NCI-H1092 (cell line): ENCODE data around the gene MLST8.

Experiments used
- DNase-seq: peaks from one replicate; lab custom pipeline; 2025; lab: John Stamatoyannopoulos, UW

The MLST8 gene

DNA sequence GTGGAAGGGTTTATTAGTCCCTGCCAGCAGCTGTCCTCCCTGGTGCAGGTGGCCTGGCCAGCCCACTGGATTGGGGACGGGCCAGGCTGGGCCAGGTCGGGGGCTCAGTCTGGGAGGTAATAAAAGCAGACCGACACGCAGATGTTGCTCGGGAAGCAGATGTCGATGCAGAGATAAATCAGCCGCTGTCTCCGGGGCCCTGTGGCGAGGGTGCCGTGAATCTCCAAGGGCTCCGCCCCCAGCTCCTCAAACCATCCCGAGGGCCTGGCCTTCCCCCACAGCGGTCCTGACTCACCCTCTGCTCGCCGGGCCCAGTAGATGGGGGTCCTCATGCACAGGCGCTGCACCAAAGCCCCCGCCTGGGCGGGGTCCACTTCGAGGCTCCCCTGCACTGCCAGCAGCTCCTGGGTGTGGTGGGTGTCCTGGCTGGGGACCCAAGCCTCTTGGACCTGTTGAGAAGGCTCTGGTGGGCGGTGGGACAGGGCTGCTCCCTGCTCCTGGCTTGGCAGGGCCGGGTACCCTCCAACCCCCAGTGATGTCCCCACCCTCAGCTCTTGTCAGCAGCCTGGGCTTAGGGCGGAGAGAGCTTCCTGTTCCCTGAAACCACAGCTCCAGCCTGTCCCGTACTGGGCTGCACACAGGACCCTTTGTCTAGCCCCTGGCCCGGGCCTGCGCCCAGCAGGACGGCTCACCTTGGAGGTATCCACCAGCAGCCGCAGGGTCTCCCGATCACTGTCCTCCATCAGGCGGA lies 4.2 kb downstream of the MLST8 start:
- no peak for DNase-seq

DNA sequence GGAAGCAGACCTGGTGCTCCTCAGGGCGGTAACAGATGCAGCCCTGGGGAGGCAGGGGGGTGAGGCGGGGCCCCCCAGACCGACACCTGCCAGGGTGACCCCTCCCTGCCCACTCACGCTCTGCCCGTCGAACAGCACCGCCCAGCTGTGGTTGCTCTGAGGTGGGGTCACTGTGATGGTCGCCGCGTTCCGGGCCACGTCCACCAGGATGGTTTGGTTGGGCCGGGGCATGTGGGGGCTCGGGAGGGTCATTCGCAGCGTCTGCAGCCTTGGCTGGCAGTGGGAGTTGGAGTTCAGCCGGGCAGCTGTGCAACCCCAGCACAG lies 4.7 kb downstream of the MLST8 start:
- DNase-seq: no peak

DNA sequence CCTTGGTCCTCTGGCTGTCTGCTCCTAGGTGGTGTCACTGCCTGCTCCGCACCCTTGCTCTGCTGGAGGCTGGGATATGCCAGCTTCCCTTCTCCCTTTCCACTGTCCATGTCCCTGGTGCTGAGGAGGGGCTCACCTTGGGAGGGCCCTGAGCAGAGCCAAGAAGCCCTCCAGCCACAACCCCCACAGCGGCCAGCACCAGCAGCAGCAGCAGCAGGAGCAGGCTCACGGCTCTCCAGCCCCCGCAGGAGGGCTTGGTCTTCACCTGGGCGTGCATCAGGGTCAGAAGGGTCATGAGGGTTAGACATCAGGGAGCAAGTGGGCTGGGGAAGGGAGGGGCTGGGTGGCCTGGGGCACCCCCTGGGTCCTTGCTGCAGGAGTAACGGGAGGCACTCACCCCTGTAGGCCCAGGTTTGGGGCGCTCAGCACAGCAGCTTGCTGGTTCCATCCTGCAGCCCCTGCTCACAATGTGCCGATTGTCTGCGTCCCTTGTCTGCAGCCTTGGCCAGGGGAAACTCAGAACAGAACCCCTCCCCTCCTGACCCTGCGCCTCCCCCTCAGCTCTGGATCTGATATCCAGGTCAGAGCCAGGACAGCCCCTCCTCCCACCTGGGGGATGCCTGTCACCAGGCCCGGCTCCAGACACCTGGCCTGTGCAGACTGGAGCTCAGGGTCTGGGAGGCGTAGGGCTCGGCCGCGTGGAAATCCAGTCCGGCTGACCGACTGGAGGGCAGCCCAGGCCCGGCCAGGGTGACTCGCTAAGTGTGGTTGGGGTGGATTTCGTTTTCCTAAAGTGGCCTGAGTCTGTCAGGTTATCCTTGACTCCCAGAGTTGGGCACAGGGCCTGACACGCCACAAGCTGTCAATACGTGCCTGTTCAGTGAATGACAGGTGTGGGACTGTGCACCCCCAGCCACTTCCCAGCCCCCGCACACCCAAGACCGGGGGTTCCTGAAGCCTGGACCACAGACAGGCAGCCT lies 5.4 kb downstream of the MLST8 start, which contains the start of gene BRICD5:
Gene BRICD5, minus strand, starts transcription at position 478 of the 980 bp plus-strand sequence. Its CDS starts 30 bp downstream, at position 448.
- DNase-seq: no peak

DNA sequence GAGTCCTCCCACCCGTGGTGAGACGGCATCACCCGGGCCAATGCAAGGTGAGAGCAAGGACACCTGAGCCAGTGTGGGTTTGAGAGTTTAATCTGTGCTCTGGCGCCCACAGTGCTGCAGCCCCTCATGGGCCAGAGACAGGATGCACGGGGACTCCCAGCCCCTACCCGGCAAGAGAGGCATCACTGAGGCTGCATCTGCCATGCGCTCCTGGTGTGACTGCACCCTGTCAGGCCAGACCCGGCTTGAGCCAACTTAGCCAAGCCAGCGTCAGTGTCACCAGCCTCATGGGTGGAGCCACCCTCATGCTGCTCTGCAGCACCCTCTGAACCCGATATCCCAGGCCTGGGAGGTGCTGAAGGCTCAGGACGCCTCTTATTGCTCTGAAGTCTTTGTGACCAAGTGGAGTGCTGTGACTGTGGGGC lies 6.7 kb downstream of the MLST8 start:
- DNase-seq: no peak

DNA sequence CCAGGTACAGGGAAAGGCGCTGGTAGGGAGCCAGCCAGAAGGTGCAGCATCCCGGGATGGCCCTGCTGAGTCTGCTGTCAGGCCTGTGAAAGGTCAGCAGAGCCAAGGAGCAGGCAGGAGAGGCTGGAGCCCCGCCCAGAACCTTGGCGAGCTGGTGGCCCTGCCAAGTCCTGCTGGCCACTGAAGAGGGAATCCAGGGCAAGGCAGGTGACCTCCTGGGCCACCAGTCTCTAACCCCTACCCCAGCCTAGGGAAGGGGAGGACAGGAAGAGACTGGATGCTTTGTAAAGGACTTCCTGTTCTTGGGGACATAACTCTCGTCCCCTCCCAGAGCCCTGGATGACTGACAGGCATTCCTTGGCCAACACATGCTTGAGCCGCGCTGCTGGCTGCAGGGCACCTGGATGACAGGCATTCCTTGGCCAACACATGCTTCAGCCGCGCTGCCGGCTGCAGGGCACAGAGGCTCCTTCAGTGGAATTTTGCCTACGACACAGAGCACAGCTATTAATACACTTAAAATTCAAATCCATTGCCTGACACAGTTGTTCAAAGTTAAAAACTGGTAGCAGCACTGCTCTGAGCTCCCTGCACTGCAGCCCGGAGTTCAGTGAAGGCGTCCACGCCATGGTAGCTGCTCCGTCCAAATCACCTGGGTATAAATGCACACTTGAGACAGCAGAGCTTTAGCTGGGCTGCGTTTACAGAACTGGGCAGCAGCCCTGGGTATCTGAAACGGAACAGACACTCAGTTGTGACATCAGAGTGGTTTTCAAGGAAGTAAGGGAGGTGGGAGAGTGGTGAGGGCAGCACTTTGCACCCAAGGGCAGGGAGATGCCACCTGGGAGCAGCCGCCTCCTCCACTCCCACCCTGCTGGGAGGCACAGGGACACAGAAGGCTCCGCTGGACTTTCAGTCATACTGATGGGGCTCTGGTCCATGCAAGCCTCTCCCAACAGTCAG lies 7.4 kb downstream of the MLST8 start:
- DNase-seq: no peak

DNA sequence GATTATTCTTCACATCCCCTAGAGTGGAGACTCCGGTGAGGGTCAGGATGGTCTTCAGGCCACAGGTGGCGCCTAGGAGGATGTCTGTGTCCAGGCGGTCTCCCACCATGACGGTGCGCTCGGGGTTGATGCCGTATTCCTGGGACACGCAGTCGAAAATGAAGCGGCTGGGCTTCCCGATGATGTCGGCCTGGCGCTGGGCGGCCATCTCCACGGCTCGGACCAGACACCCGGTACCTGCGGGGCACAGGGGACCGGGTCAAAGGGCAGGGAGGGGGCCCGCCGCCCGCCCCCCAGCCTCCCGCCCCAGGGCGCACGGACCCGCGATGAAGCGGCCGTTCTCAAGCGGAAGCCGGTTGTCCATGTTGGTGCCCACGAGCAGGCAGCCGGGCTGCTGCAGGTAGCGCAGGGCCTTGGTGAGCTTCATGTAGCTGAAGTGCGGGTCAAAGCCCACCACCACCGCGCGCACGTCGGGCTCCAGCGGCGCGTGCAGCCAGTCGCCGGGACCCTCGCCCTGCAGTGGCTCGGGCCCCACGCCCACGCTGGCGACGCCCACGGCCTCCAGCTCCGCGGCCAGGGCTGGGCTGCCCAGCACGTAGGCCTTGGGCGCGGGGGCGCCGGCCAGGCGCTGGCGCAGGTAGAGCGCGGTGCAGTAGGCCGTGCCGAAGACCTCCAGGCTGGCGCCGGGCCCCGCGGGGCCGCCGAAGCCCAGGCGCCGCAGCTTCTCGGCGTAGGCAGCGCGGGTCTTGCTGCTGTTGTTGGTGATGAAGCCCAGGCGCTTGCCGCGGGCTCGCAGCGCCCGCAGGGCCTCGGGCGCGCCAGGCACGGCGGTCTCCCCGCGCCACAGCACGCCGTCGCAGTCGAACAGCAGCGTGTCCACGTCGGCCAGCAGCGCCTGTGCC lies 8.8 kb downstream of the MLST8 start:
- DNase-seq: no peak

DNA sequence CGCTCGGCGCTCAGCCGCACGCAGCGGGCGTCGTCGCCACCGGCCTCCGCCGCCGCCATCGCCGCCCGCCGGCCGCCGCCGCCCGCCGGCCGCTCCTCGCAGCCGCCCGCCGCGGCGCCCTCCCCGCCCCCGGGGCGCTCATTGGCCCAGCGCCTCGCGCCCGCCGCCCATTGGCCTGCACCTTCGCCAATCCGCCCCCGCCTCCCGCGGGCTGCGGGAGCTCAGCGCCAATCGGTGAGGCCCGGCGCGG lies 9.4 kb downstream of the MLST8 start, which contains the start of gene PGP:
Gene PGP, minus strand, starts transcription at position 122 of the 250 bp plus-strand sequence. Its CDS starts 63 bp downstream, at position 59.
- no peak for DNase-seq

DNA sequence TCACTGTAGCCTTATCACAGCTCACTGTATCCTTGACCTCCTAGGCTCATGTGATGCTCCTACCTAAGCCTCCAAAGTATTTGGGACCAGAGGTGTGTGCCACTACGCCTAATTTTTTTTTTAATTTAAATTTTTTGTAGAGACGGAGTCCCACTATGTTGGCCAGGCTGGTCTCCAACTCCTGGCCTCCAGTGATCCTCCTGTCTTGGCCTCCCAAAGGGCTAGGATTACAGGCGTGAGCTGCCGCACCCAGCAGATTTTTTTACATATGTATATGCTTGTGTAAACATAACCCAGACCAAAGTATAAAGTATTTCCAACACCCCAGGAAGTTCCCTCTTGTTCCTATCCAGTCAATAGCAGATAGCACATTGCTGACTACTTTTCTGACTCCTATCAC lies 11.1 kb downstream of the MLST8 start:
- no peak for DNase-seq

DNA sequence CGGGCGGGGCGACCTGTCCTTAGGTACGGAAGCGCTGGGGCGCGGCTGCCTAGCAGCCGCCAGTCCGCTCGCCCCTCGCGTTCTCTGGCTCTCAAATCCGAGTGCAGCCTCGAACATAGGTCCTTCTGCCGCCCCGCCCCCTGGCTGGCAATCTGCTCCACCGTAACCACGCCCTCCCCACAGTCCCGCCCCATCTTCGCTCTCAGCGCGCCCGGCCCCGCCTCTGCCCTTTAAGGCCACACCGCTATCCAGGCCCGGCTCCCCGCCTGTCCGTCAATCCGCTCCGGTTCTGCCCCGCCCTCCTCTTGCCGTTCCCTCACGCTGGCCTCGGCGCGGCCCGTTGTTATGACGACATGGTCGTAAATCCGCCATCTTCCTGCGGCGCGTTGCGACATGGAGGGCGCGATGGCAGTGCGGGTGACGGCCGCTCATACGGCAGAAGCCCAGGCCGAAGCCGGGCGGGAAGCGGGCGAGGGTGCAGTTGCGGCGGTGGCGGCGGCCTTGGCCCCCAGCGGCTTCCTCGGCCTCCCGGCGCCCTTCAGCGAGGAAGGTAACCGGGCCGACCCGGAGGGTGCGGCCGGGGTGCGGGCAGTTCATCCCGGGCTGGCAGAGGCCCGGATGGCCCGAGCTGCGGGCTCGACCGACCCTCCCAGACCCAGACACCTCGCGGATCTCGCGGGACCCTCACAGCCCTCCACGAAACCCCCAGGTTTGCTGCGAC lies 18.1 kb downstream of the MLST8 start, which contains the start of gene E4F1:
Gene E4F1, plus strand, starts transcription at position 371 of the 721 bp plus-strand sequence. Its CDS starts 23 bp downstream, at position 394.
- DNase-seq: peak; percentile 99

DNA sequence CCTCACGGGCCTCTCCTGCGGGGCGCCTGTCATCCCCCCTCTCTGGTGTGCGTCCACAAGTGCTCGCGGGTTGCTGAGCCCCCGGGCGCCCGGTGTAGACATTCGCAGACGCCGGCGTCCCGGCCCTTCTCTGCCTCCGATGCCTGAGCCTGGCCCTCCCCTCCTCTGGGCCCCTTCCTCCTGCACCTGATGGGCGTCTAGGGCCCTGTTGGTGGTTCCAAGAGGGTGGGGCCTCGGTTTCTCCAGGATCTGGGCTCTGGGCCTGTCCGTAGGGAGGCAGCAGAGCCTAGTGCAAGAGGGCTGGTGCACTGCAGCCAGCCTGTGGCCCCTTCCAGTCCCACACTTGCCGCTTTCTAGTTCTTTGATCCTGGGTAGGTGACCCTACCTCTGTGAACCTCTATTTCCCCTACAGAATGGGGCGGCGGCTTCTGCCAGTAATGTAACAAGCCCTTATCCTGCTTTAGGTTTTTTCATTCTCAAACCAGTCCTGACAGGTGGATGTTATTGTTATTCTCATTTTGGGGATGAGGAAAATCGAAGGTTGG lies 18.8 kb downstream of the MLST8 start:
- no peak for DNase-seq

DNA sequence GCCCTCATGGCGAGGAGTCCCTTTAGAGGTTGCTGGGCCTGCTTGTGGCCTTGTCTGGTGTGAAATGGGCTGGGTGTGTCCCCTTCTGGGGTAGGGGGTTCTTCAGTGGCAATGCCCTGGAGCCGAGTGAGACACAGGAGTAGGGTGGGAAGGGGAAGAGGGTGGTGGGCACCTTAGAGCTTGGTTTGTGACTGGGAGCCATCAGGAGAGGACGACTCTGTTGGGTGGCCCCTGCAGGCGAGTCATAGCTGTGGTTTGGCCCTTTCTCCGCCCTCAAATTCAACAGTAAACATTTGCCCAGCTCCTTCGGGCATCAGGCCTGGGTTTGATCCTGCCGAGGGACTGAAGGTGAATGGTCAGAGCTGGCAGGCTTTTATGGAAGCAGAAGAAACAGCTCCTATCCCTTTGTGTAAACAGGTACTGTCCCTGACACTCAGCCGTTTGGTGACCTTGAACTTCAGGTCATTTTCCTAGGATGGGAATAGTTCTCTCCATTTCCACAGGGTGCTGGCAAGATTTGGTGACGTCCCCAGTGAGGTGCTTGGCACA lies 21.1 kb downstream of the MLST8 start:
- no peak for DNase-seq

DNA sequence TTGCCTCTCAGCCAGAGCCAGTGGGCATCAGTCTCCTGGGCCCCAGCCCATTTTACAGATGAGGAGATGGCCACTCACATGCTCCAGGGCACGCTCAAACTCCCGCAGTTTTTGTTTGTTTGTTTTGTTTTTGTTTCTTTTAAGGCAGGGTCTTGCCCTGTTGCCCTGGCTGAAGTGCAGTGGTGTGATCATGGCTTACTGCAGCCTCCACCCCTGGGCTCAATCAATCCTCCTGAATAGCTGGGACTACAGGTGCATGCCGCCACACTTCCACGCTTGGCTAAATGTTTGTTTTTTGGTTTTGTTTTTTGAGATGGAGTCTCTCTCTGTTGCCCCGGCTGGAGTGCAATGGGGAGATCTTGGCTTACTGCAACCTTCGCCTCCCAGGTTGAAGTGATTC lies 21.7 kb downstream of the MLST8 start:
- DNase-seq: no peak

DNA sequence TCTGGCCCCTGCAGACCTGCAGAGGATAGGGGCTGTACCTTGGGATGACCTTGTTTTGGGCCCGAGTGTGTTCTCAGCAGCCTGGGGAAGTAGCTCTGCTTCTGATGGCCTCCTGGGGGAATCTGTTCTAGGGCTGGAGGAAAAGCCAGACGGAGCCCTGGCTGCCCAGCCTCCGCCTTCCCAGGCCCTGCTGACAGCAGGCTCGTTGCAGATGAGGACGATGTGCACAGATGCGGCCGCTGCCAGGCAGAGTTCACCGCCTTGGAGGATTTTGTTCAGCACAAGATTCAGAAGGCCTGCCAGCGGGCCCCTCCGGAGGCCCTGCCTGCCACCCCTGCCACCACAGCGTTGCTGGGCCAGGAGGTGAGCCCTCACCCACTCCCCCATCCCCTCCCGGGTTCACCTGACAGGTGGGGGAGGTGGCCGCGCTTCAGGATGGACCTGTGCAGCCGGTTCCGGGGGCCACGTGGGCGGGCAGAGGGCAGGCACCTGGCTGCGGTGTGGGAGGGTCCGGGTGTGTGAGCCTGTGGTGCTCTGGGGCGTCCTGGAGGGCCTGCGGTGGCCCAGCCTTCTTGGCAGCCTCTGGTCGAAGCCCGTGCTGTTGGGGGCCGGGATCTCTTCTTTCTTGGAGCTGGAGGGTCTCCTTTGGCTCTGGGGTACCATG lies 23.0 kb downstream of the MLST8 start:
- no peak for DNase-seq

DNA sequence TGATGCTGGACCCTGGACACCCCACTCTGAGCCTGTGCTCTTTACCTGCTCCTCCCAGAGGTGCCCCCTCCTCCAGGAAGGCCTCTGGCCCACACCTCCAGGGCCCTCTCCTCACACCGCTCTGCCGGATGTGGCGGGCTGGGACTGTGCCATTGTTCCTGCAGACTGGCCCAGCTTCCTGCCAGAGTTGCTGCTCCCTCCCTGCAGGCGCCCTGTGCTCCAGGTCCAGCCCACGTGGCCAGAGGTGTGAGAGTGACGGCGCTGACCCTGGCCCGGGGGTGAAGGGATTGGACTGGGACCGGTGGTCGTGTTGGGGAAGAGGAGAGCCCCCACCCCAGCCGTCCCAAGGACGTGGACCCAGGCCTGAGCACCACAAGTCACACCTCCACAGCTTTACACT lies 23.8 kb downstream of the MLST8 start:
- DNase-seq: no peak

DNA sequence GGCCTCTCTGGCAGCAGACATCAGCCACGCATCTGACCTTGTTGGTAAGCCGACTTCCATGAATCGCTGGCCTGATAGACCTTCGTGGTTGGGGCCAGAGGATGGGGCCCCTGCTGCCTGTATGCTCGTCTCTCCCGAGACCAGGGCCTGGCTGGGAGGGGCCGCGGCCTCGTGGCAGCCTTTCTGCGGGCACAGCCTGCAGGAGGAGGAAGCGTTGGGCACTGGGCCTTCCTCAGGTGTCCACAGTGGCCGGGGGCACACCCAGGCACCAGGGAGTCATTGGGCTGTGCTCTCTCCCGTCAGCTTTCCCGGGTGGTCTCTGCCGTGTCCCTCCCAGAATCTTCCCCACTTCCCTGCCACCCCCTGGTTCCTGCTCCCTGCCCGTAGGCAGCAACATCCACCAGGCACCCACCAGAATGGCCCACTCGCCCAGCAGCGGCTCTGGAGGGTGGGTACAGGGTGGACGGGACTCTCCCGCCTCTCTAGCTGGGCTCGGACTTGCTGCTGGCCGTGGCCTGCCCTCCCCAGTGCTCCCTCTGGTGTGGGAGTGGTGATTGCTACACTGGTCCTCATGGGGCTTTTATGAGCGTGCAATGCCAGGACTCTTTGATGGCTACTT lies 24.5 kb downstream of the MLST8 start:
- DNase-seq: no peak

DNA sequence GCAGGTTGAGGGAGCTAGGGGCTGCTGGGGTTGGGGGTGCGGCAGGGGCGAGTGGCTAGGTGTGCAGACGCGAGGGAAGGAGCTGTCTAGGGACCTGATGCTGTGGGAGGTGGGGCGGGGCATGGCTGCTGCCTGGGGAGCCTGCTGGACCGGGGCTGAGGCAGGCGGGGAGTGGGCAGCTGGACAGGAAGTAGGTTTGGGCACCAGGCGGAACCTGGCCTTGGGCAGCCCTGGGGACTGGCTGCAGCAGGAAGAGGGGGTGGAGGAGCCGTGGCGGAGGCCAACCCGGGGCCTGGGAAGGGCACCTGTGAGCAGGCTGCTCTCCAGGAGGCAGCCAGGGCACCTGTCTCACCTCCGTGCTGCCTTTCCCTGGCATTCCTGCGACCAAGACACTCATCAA lies 25.1 kb downstream of the MLST8 start:
- DNase-seq: no peak

DNA sequence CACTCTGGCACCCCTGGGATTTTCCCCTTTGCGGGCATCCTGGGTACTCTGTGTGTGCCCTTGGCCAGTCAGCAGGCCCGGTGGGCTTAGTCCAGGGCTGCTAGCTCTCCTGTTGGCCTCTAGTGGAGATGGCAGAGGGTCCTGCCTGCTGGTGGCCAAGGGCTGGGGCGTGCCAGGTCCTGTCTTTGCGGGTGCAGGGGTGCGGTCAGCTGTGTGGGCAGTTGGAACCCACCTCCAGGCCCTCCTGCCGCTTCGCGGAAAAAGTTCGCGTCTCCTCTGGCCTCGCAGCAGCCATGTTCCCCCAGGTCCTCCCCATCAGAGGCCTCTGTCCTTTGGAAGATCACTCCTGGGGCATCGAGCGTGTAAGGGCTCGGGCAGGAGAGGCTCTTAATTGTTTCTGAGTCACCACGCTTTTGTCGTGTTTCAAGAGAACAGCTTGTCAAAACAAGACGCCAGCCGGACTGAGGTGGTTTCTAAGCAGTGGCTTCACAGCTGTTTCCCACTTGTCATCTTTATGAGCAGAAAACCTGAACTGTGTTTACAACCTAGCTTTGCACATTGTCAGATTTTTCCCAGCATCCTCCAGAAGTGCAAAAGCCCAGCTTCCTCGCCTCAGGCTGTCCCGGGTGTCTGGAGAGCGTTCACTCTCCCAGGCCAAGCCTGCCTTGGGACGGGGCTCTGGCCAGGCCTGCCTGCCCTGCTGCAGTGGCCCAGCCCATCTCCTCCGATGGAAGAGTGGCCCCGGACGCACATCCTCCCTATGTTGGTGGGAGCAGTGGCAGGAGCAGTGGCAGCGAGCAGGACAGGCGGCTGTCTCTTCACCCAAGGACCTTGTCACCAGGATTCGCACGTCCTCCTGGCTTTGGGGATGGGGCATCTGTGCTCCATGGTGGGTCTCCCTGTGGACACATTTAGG lies 26.0 kb downstream of the MLST8 start:
- DNase-seq: no peak
